Activated CD8-positive, alpha-beta memory T cell treated with anti-CD3 and anti-CD28 coated beads, Interleukin-2, amount 50 U/mL, for 1 hour (primary cell): Measurements from ENCODE around the gene SEMA6A.

Experiments
- DNase-seq: peaks from one replicate; pipeline ENCODE4 v3.0.0-alpha.2; 2020; ENCODE audit errors: extremely low read depth

The SEMA6A gene

DNA sequence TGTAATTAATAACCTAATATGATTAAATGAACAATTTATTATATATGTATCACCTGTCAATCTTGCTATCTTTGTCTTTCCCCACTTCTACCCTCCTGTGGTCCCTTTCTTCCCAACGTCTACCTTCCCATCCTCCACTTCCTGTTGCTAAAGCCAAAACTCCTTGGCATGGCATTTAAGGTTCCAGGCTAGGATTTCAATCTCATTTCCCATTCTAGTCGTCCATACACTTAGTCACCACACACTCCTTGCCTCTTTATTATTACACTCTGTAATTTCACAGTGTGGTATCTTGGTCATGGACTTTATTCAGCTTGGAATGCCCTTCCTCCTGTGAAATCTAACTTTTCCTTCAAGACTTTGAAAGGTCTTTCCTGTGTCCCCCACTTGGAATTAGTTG is 115.3 kb downstream of the SEMA6A start:
- DNase-seq = no peak

DNA sequence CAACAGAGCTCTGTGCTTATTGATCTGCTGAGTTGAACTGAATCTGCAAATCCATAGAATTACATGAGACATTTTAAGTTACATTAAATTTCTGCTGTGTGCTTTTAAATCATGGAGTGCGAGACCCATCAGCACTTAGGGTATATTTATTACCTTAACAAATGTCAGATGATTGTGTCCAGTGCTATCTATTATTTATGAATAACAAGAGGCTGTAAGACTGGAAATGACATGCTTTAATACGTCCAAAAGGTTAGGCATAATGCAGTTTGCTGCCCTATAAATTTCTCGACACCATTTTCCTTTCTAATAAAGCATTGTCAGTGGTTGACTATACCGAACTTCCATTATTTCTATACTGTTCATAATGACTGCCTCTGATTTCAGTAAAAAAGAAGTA is 117.6 kb downstream of the SEMA6A start:
- no peak for DNase-seq

DNA sequence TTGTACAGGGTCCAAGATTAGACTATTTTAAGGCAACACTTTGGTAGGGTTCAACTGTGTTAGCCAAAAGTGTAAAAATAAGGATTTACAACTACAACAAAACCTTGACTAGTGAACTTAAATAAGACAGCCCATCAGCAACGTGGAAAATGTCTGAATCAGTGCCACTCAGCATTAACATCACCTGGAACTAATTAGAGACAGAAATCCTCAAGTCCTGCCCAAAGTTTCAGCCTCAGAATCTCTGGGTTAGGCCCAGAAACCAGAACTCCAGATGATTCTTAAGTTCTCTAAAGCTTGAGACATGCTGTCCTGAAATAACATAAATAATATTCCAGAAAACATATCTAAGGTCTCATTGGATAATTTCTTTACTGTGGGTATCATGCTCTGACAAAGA is 118.6 kb downstream of the SEMA6A start:
- DNase-seq = no peak

GRCh38 chr5:116455061-116455460 is 119.6 kb downstream of the SEMA6A start:
- DNase-seq = no peak

GRCh38 chr5:116454417-116454927 is 120.2 kb downstream of the SEMA6A start:
- DNase-seq = no peak

GRCh38 chr5:116453988-116454411 is 120.6 kb downstream of the SEMA6A start:
- DNase-seq = no peak

DNA sequence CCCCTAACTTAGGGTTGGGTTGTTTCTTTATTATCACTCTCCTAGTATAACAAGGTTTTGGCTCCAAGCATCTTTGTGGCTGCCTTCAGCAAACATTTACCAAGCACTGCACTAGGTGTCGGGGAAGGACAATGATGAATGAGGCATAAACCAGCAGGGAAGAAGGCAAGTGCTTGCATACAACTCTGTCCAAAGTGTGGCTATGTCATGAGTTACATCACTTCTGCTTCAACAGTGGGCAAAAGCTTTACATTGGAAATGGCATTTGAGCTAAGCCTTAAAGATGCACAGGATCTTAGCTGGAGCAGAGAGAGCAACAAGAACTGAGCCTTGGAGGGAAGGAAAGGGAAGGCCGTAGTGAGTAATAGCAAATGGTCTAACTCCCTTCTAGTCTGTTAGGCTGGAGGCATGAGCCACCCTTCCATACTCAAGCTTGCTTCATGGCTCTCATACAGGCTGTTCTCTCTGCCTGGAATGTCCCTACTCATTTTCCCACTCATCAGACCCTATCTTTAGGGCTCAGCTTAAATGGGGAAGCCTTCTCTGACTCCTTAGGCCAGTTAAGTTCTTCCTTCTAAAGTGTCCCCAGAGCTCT is 121.8 kb downstream of the SEMA6A start:
- no peak for DNase-seq

- no peak for DNase-seq
Measured at GRCh38 chr5:116451905-116452450, 122.6 kb downstream of the SEMA6A start.

DNA sequence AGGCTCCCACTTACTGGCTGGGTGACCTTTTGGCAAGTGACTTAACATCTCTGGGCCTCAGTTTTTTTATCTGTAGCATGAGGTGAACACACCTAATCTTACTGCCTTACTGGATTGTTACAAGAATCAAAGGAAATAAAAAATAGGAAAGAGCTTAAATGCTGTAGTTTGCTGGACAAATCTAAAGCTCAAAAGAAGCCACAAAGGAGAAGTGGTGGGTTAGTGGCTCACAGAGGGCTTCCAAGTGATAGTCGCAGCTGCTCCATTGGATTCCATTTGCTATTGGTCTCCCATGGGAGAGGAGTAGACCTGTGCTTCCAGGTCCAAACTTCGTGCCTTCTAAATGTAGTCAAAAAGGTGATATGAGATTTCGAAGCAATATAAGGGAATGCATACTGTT is 123.6 kb downstream of the SEMA6A start:
- no peak for DNase-seq

- no peak for DNase-seq
Measured at GRCh38 chr5:116449458-116449857, 125.2 kb downstream of the SEMA6A start.

- DNase-seq = no peak
Measured at GRCh38 chr5:116448870-116449427, 125.7 kb downstream of the SEMA6A start.

DNA sequence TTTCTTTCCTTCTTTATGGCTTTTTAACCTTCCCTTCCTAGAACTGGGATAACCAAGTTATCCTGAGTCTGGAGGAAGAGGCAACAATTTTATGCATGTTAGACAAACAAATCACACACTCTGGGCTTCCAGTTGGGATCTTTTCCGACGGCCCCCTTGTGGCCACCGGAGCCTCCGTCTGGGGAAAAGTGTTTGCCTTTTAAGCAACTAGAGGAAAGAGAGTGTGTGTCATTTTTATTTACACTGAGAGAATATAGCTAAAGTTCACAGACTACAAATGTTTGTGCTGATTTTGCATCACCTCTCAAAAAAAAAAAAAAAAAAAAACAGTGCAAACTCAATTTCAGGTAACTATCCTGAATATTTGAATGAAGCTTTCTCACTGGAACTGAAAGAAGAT is 126.2 kb downstream of the SEMA6A start:
- DNase-seq = no peak

DNA sequence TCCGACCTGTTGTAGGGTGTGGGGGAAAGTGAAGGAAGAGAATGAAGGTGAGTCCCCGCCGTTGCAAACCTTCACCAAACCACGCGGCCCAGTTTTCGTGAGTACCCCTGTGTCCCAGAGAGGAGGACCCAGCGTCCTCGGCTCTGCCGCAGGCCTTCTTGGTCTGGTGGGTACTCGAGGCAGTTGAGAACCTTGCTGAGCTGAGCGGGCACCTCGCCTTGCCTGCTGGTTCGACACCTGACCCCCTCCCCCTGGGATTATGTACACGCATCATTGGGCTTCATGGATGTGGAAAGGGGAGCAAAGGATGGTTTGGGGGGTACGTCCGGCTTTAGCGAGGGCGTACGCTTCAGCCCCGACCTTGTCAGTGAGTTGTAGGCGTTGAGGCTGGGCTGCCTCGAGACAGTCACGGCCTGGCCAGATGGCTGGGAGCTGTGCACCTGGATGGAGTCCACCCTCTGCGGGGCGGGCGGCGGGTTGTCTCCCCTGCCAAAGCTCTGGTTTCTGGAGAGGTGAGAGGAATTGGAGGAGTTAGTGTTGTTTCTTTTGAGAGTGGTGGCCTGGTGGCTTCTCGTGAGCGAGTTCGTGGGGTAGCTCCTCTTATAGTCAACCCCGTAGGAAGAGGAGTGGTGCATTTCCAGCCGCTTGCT is 128.1 kb downstream of the SEMA6A start:
- no peak for DNase-seq

GRCh38 chr5:116445311-116445710 is 129.3 kb downstream of the SEMA6A start:
- no peak for DNase-seq

- no peak for DNase-seq
Measured at GRCh38 chr5:116444373-116445295, 130.0 kb downstream of the SEMA6A start.

DNA sequence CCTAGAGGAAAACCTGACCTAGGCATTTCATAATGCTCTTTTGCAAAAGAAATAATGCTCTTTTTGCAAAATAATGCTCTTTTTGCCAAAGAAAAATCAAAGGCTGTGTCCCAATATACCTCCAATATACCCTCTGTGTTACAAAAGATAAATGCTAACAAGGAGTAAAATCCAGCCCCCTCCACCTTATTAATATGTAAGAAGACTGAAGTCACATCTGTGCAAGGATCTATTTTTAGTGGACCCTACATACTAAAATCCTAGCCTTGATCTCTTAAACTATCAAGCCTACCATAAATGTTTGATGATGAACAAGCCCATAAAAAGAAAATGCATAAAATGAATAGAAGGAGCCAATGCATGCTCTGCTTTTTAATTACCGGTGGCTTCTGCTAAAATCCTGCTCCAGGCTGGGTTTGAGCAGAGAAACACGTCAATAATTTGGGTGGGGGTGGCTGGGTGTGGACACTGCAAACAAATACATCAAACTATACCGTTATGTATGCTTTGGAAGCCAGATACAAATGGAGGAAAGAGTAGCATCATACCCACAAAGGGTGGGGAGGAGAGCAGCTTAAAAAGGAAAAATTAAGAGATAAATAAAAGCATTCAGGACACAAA is 131.6 kb downstream of the SEMA6A start:
- no peak for DNase-seq

- DNase-seq = no peak
Measured at GRCh38 chr5:116442095-116442534, 132.5 kb downstream of the SEMA6A start.

- no peak for DNase-seq
Measured at GRCh38 chr5:116441223-116441622, 133.4 kb downstream of the SEMA6A start.

GRCh38 chr5:116440457-116441001 is 134.1 kb downstream of the SEMA6A start:
- DNase-seq = no peak

- no peak for DNase-seq
Measured at GRCh38 chr5:116439905-116440304, 134.7 kb downstream of the SEMA6A start.

GRCh38 chr5:116438979-116439554 is 135.6 kb downstream of the SEMA6A start:
- no peak for DNase-seq
